Activated CD4-positive, alpha-beta T cell treated with anti-CD3 and anti-CD28 coated beads for 4 hours (primary cell): ENCODE data around the gene ASTL.

Source experiments
- DNase-seq, 2 donors: peaks; one replicate each; pipeline ENCODE4 v3.0.0-alpha.2; 2020

Gene ASTL

DNA sequence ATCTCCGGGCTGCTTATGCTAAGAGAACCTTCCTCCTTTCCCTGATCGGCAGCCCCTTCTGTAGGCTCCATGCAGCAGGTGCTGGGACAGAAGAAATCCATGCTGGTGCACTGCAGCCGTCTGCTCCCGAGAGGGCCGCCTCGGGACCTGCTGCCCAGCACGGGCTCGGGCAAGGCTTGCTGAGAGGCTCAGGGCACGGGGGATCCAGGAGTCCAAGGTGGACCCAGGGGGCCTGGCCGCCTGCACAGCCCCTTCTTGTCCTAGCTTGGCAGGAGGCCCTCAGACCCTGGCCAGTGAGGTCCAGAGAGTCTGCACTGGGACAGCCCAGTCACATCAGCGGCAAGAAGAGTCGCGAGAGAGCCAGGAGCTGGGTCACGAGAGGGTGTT, 20.2 kb upstream of the ASTL start:
- DNase-seq = no peak

- DNase-seq = peak; percentile 95 to 96
These were observed 19.6 kb upstream of the ASTL start for GRCh38 chr2:96157649-96158553.

- no peak for DNase-seq
These were observed 18.8 kb upstream of the ASTL start for GRCh38 chr2:96156926-96157648.

- DNase-seq = peak in 1 of 2 donors; percentile 39
These were observed 17.9 kb upstream of the ASTL start for GRCh38 chr2:96156011-96156820.

DNA sequence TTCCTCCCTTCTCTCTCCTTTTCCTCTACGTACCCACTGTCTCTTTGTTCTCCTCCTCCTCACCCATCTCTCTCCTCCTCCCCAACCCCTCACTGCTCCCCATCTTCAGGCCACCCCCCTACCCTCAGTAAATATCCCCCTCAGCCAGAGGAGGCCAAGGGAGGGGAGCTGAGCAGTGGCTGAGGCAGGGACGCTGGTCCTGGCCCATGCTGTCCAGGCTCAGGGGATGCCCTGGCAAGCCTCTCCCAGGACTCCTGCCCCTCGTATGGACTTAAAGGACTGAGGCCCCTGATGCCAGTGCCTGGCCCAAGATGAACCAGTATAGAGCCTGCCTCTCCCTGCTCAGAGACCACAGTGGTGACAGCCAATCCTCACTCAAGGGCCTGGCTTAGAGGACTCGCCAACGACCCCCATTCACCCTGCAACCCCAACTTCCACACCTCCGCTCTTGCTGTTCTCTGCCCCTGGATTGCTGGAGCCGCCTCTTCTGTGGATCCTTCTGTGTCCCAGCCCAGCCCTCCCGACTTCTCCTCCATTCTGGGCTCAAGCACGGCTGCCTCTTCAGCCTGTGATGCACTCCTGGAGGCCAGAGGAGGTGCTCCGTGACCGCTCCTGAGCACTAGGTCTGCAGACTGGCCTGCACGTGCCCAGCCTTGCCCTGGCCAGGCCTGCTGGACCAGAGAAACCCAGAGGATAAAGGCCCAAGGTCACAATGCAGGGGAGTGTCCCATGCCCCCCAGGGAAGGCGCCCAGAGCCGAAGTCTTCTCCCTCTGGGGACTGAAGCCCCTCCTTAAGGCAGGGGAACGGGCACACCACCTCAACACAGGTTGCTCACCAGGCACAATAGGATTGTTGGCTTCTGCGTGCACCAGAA, 16.4 kb upstream of the ASTL start:
- DNase-seq = no peak

DNA sequence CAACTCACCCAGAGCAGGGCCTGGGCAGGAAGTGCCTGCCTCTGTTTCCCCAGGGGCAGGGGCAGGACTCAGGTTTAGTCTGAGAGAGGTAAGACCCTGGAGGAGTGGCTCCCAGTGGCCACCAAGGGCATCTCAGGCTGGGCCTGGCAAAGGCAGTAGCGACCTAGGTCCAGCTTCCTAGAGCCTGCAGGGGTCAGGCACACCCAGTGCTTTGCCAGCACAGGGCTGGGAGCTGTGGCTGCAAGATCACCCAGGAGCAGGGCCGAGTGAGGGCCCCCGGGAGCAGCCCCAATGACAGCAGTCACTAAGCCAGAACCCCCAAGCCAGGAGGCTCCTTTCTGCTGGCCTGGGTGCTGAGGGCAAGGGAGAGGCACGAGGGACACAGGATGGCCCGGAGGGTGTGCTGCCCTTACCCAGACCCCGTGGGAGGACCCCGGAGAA, 15.7 kb upstream of the ASTL start:
- DNase-seq = no peak

- no peak for DNase-seq
These were observed 15.0 kb upstream of the ASTL start for GRCh38 chr2:96153291-96153713.

- no peak for DNase-seq
These were observed 14.2 kb upstream of the ASTL start for GRCh38 chr2:96152304-96153161.

GRCh38 chr2:96151595-96152303, 13.4 kb upstream of the ASTL start:
- no peak for DNase-seq

GRCh38 chr2:96150791-96151594, 12.7 kb upstream of the ASTL start:
- no peak for DNase-seq

DNA sequence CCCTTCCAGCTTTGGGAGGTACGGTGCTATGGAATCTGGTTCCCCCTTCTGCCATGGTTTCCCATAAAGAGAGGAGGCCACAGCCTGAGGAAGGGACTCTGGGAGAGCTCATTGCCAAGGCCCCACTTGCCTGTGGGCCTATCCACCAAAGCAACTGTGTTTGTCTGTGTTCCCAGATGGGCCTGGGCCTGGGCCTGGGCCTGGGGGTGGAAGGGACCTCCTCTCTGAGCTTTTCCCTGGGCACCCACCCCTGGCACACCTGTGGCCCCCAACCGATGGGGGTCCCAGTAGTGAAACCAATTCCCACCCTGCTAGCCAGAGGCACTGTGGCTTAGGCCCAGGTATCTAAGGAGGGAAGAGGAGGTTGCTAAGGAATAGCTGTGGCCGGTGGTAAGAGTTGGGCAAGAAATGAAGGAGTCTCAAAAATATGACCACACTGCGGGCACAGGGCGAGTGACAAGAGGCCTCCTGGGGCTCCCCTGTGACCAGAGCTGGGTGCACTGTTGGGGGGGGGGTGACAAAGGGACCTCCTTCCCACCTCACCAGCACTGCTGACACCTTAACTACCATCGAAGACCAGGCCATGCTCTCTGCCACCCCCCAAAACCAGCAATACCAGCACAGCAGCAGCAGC, 11.8 kb upstream of the ASTL start:
- DNase-seq = no peak

- DNase-seq = peak; percentile 98 to 99
These were observed 10.3 kb upstream of the ASTL start for GRCh38 chr2:96148410-96149217.

DNA sequence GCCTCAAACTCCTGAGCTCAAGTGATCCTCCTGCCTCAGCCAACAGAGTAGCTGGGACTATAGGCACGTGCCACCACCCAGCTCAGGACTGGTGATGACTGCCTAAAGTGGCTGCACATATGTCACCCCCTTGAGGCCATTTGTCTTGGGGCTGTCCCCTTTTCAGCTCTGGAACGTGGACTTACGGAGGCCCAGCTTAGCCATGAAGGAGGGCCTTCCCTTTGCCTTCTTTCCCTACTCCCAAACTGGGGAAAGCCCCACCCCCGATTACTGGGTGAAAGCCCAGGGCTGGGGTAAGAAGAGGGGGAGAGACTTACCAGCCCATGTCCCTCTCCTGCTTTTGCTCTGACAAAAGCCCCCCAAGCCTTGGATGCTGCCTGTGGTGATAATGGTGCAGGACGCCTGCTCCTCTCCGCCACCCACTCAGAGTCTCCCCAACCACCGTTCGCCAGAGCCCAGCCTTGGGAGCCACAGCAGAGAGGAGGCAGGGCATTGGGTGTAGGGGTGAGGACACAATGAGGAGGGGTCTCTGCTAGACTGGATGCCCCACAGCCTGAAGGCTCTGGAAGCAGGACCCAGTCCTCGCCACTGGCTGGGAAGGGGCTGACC, 9.4 kb upstream of the ASTL start:
- DNase-seq = no peak

- peak in 1 of 2 donors; percentile 22 for DNase-seq
These were observed 8.7 kb upstream of the ASTL start for GRCh38 chr2:96146881-96147592.

DNA sequence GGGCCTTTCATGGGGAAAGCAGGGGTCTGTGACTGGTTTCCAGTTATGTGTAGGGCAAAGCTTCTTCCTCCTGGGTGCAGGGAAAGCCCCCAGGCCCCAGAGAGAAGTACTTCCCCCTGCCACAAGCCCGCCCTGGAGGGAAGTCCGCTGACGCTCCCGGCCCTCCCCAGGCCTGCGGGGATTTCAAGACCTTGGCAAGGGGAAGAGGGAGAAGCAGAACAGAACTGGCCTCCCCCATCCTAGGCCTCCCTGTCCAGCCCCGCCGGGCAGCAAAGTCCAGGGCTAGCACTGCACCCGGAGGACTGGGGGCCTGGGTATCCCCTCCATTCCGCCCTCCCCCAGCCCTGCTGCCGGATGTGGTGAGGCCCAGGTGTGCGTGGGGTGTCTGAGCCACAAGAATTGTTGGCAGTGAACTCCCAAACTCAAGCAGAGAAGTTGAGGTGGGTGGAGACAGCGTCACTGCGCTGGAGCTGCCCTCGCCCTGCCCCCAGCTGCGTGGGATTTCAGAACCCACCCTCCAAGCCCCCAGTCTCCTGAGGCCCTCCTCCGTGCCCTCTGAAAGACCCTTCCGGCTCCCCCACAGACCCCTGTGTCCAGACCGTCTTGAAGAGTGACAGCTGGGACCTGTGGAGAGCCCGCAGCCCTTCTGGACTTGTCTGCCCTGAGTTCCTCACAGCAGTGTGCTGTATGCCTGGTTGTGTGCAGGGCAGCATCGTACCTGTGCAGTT, 8.0 kb upstream of the ASTL start:
- peak; percentile 88 to 90 for DNase-seq

GRCh38 chr2:96145848-96146152, 7.5 kb upstream of the ASTL start:
- no peak for DNase-seq
